Activated T-cell treated with anti-CD3 and anti-CD28 coated beads for 48 hours (primary cell): ENCODE measurements around the gene CD14.
"Not testable (repeated sequence)": the region's sequence is repeated elsewhere in the genome, so short reads cannot be mapped to it uniquely, and the experiment has no call there.

ENCODE experiments used
- DNase-seq: peaks from one replicate; pipeline ENCODE4 v3.0.0-alpha.2; 2020; ENCODE audit warnings: low read depth

The CD14 gene

GRCh38 chr5:140635291-140636257 is 2.6 kb upstream of the CD14 start:
- DNase-seq = peak; percentile 2

GRCh38 chr5:140634103-140634502 is 1.1 kb upstream of the CD14 start:
- no peak for DNase-seq

DNA sequence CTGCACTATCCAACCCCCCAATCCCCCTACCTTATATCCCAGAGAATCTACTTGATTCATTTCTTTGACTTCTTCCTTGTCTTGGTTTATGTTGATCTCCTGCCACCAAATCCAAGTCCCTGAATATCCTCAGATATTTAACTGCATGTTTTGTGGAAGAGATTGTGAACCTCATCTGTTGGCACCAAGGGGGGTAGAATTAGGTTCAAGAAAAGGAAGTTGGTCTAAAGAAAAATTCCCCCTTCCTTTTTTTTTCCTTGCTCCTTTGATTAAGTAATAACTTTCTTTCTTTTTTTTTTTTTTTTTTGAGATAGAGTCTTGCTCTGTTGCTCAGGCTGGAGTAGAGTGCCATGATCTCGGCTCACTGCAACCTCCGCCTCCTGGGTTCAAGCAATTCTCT is 526 bp upstream of the CD14 start:
- no peak for DNase-seq

DNA sequence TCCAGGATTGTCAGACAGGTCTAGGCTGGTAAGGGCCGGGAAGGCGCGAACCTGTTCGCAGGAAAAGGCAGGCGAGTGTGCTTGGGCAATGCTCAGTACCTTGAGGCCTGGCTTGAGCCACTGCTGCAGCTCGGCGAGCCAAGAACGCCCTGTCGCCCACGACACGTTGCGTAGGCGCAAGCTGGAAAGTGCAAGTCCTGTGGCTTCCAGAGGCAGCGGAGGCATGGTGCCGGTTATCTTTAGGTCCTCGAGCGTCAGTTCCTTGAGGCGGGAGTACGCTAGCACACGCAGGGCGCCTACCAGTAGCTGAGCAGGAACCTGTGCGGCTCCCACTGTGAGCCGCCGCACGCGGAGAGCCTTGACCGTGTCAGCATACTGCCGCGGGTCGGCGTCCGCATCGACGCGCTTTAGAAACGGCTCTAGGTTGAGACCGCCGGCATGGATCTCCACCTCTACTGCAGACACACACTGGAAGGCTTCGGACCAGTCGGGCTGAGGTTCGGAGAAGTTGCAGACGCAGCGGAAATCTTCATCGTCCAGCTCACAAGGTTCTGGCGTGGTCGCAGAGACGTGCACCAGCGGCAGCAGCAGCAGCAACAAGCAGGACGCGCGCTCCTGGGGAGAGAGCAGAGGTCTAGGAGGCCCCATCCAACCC is 482 bp downstream of the CD14 start:
- peak; percentile 38 for DNase-seq

DNA sequence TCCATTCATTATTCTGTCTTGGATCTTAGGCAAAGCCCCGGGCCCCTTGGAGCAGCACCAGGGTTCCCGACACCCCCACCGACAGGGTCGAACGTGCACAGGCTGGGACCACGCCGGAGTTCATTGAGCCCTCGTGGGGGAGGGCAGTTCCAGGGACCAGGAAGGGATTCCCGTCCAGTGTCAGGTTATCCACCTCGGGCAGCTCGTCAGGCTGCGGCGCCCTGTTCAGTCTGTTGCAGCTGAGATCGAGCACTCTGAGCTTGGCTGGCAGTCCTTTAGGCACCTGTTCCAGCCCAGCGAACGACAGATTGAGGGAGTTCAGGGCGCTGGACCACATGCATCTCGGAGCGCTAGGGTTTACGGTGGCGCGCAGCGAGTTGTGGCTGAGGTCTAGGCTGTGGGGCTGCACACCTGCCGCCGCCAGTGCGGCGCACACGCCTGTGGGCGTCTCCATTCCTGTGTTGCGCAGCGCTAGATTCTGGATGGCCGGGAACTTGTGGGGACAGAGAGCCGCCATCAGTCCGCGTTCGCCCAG is 1.1 kb downstream of the CD14 start:
- peak; percentile 20 for DNase-seq

DNA sequence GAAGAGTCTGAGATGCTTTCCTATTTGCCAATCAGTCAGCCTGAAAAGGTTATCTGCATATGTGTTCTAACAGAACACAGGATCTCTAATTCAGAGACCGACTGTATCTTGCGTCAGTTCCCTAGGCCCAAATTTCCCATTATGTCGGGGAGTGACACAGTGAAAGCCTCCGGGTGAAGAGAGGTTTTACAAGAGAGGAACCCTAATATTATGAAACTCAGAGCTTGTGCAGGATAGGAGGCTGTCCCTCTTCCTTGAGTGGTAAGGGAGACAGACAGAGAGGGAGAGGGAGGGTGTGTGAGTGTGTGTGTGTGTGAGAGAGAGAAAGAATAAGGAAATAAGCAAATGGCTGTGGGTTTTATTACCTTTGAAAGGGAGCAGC is 1.9 kb downstream of the CD14 start:
- no peak for DNase-seq

- DNase-seq = no peak
These were observed 2.5 kb downstream of the CD14 start for GRCh38 chr5:140630292-140631035.

GRCh38 chr5:140628711-140629110 is 4.3 kb downstream of the CD14 start:
- DNase-seq = no peak

GRCh38 chr5:140627972-140628371 is 5.0 kb downstream of the CD14 start:
- DNase-seq = no peak

GRCh38 chr5:140624886-140625285 is 8.1 kb downstream of the CD14 start:
- not testable (repeated sequence) for DNase-seq

DNA sequence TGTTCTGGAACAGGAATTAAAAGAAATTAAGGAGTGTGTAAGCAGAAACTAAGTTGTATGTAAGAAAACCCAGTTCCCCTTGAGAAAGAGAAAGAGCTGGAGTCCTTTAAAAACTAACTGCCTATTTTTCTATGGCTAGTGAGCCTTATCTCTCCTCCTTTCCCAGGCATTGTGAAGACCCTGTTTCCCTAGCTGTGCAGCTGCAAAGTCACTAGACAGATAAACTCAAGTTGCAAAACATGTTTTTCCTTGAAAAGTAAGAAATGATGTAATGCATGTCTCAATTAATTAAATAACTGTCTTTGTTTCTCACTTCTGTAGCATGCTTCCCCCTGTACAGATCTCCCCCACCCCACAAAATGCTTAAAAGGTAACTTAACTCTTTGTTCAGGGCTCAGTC is 9.9 kb downstream of the CD14 start:
- DNase-seq = not testable (repeated sequence)

- no peak for DNase-seq
These were observed 10.7 kb downstream of the CD14 start for GRCh38 chr5:140622301-140622700.

GRCh38 chr5:140611020-140611521 is 21.9 kb downstream of the CD14 start:
- no peak for DNase-seq

GRCh38 chr5:140609126-140609525 is 23.8 kb downstream of the CD14 start:
- no peak for DNase-seq

DNA sequence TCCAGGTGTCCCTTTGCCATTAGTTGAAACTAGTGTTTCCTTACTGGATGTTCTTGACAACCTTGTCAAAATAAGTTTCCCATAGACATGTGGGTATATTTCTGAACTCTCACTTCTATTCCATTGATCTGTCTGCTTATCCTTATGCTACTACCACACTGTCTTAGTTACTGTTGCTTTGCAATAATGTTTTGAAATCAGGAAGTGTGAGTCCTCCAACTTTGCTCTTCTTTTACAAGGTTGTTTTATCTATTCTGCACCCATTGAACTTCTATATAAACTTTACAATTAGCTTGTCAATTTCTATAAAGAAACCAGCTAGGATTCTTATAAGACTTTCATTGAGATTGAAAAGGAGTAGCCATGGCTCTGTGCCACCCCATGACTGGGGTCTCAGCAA is 24.3 kb downstream of the CD14 start:
- no peak for DNase-seq

- no peak for DNase-seq
These were observed 25.9 kb downstream of the CD14 start for GRCh38 chr5:140607031-140607430.

DNA sequence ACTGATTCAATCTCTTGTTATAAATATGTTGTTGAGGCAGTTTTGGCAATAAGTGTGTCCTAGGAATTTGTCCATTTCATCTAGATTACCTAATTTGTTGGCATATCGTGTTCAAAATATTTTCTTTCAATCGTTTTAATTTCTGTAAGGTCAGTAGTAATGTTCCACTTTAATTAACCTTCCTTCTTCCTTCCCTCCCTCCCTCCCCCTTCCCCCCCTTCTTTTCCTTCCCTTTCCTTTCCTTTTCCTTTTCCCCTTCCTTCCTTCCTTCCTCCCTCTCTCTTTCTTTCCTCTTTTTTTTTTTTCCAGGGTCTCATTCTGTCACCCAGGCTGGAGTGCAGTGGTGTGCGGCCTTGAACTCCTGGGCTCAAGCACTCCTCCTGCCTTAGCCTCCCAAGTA is 27.1 kb downstream of the CD14 start:
- DNase-seq = no peak

DNA sequence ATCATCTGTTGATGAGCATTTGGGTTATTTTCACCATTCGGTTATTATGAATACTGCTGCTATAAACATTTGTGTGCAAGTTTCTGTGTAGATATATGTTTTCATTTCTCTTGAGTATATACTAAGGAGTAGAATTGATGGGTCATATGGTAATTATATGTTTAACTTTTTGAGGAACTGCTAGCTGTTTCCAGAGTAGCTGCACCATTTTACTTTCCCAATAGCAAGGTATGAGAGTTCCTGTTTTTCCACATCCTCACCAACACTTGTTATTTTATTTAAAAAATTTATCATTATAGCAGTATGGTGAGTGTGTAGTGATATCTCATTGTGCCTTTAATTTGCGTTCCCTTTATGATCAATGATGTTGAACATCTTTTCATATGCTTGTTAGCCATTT is 29.2 kb downstream of the CD14 start:
- no peak for DNase-seq

- not testable (repeated sequence) for DNase-seq
These were observed 29.6 kb downstream of the CD14 start for GRCh38 chr5:140603446-140603698.

DNA sequence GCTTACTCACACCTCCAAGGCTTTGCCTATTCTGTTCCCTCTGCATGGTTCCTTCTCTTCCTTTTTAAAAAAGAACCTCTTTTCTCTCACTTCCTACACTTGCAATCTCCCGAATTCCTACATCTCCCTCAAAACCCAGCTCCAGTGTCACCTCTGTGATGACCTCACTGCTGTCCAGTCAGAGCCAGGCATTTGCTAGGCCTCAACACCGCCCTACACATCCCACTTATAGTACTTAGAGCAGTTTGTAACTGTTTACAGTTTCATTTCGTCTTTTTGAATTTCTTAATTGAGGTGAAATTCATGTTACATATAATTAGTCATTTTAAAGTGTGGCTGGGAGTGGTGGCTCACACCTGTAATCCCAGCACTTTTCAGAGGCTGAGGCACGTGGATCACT is 30.8 kb downstream of the CD14 start:
- no peak for DNase-seq

DNA sequence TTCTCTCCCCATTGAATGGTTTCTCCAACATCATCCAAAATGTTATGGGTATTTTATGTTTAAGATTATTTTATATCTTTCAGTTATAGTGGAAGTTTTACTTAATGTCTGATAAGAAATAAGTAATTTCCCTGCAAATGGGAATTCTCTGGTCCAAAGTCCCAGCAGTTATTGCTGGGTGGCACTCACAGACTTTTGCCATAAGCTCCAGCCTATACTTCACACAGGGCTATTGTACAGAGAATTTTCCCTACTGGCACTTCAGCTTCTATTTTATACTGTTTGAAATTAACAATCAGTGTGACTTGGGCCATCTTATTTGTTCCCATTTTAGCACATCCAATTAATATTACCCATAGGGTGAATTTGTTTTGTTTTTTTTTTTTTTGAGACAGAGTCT is 32.9 kb downstream of the CD14 start:
- no peak for DNase-seq

DNA sequence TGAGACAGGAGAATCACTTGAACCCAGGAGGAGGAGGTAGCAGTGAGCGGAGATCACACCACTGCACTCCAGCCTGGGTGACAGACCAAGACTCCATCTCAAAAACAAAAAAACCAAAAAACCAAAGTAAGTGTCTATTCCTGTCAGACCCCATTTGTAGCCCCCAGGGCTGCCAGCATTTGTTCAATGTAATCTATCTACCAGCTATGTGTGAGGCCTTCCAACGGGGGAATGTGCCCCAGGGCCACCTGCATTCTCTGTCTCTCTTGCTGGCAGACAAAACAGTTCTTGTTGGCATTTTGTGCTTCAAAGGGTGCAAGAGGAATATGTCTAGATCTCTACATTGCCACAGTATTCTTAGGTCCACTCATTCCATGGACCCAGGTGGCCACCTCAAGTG is 34.1 kb downstream of the CD14 start:
- no peak for DNase-seq

DNA sequence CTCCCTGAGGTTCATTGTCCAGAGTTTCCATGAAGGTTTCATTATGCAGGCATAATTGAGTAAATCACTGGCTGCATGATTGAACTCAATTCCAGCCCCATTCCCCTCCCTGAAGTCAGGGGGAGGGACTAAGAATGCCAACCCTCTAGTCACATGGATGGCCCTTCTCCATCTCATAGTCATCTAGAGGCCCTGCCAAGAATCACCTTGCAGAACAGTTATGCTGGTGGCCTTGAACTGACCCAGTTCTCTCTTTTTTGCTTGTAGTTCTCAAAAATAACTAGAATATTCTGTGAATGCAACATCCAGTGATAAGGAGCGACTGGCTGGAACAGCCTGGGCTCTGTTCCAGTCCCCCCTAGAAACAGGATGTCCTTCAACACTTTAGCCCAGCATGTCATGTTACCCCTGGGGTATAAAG is 36.6 kb downstream of the CD14 start:
- no peak for DNase-seq
